HepG2 (cell line): ENCODE measurements around the gene PSMD2. TPM values are rescaled to one million over a fixed set of nuclear protein-coding genes. Genes with fewer than 3 reads are reported as not detected.

Experiments
- AGO2 ChIP-seq: fragments of 200-400 bp; formaldehyde crosslinking; optimal IDR thresholded peaks from 2 replicates; pipeline ENCODE3; 2017; ENCODE audit warnings: mild to moderate bottlenecking, low read depth, low read length, moderate library complexity
- KDM2A ChIP-seq: sonication (generic); formaldehyde crosslinking; IDR thresholded peaks from 2 replicates; pipeline ENCODE4 v1.4.0; 2020; ENCODE audit warnings: low read depth, missing genetic modification reagents, borderline replicate concordance
- MAZ ChIP-seq, 2 experiments: sonication (generic) in 1 of 2; formaldehyde crosslinking in 1 of 2; IDR thresholded peaks; 2 replicates each; pipeline versions ENCODE4 v1.5.0 to v1.6.1; 2012 to 2020; ENCODE audit warnings: low read depth in 2 of 2, mild to moderate bottlenecking in 2 of 2, borderline replicate concordance in 1 of 2, improper control_type of control experiment in 1 of 2, low read length in 1 of 2, missing genetic modification reagents in 1 of 2, moderate library complexity in 1 of 2
- MIER2 ChIP-seq: IDR thresholded peaks from 2 replicates; pipeline ENCODE4 v1.6.1; 2016; ENCODE audit warnings: missing biosample characterization, missing genetic modification reagents
- SAP130 ChIP-seq: IDR thresholded peaks from 2 replicates; pipeline ENCODE4 v1.6.1; 2016; ENCODE audit warnings: low read depth
- SIN3A ChIP-seq: IDR thresholded peaks from 2 replicates; pipeline ENCODE4 v1.6.1; 2011; ENCODE audit warnings: low read depth, mild to moderate bottlenecking, control low read depth, low read length, borderline replicate concordance
- YY1 ChIP-seq: IDR thresholded peaks from 2 replicates; pipeline ENCODE4 v1.6.1; 2011; ENCODE audit warnings: low read length, low read depth, moderate library complexity, mild to moderate bottlenecking; ENCODE audit not compliant: insufficient read depth, insufficient replicate concordance
- ZBTB8A ChIP-seq: sonication (generic); formaldehyde crosslinking; IDR thresholded peaks from 2 replicates; pipeline ENCODE4 v1.4.0; 2020; ENCODE audit warnings: mild to moderate bottlenecking, low read depth, missing genetic modification reagents, borderline replicate concordance
- ZNF30 ChIP-seq: sonication (generic); formaldehyde crosslinking; IDR thresholded peaks from 2 replicates; pipeline ENCODE4 v1.5.0; 2020; ENCODE audit warnings: mild to moderate bottlenecking, missing genetic modification reagents
- ZNF788 ChIP-seq: sonication (generic); formaldehyde crosslinking; IDR thresholded peaks from 2 replicates; pipeline ENCODE4 v1.5.0; 2020; ENCODE audit warnings: mild to moderate bottlenecking, missing genetic modification reagents, borderline replicate concordance
- polyA plus RNA-seq, 8 experiments: library from polyadenylated mRNA; depleted of rRNA in 3 of 8; stranded (reverse) in 7 of 8; unstranded in 1 of 8; fragments of >200 nt; fragmentation: Illumina TruSeq in 4 of 8; extraction: Trizol in 4 of 8; gene quantifications; 2 replicates each; pipeline versions ENCODE4 v1.2.1 to v1.2.3, GENCODE V29; 2011 to 2016; ENCODE audit warnings: low read depth in 4 of 8, missing spikeins in 1 of 8, mixed read lengths in 1 of 8; ENCODE audit not compliant: insufficient read depth in 1 of 8
- total RNA-seq, 5 experiments: library from RNA; depleted of rRNA; stranded (reverse); fragments of >200 nt; fragmentation: Illumina TruSeq; extraction: Trizol; gene quantifications; 2 replicates each; pipeline ENCODE4 v1.2.3, GENCODE V29; 2016; ENCODE audit warnings: low read depth in 1 of 5
- TF ChIP-seq, protein P1 (sequence below): sonication (generic); formaldehyde crosslinking; IDR thresholded peaks from 2 replicates; pipeline ENCODE4 v1.5.0; 2020; ENCODE audit warnings: mild to moderate bottlenecking, missing genetic modification reagents
- TF ChIP-seq, protein P2 (sequence below): sonication (generic); formaldehyde crosslinking; IDR thresholded peaks from one replicate; pipeline ENCODE4 v1.5.1; 2020; ENCODE audit warnings: mild to moderate bottlenecking, missing genetic modification reagents; ENCODE audit errors: not compliant biosample characterization
- TF ChIP-seq, protein P3 (sequence below): sonication (generic); formaldehyde crosslinking; IDR thresholded peaks from 2 replicates; pipeline ENCODE4 v1.9.0; 2021; ENCODE audit warnings: missing genetic modification reagents, borderline replicate concordance

PSMD2 gene
- total and polyA plus RNA-seq, 2 of the 13 experiments (the other 11 are each of a cell fraction or from before 2014, with no cell fraction given): 125 to 200 TPM

DNA sequence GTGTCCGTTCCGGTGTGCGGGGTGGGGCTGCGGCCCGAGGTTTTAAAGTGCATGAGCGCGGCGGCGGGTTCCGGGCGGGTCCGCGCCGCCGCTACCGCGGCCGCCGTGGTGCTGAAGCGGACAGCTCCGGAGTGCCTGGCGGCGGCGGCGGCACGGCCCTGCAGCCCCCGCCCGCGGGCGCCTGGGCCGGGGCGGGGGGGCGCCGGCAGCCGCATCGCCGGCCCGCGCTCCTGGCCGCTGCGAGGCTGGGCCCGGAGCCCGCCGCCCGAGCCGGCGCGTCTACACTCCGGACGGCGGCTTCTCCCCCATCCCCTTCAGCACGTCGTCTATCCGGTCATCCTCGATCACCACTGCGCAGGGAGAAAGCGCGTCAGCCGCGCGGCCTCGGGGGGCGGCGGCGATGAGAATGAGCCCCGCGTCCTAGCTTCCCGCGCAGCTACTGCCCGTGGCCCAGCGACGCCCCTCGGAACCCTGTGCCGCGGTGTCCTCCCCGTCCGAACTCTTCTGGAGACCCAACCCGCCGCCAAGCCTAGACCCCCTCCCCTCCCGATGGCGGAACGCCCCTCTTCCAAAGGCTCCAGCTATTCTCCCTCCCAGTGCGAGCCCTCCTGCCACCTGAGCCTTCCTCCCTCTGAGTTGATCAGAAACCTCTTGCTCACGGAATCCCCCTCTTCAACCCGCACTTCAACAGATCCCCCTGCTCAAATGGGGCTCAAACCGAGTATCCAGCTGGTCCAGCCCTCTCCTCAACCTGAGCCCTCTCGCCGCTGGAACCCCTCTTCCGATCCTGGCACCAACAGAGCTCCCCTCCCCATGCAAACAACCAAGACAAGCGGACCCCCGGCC, 38.9 kb upstream of the PSMD2 start (continued):
- TF ChIP-seq, protein P1, sequence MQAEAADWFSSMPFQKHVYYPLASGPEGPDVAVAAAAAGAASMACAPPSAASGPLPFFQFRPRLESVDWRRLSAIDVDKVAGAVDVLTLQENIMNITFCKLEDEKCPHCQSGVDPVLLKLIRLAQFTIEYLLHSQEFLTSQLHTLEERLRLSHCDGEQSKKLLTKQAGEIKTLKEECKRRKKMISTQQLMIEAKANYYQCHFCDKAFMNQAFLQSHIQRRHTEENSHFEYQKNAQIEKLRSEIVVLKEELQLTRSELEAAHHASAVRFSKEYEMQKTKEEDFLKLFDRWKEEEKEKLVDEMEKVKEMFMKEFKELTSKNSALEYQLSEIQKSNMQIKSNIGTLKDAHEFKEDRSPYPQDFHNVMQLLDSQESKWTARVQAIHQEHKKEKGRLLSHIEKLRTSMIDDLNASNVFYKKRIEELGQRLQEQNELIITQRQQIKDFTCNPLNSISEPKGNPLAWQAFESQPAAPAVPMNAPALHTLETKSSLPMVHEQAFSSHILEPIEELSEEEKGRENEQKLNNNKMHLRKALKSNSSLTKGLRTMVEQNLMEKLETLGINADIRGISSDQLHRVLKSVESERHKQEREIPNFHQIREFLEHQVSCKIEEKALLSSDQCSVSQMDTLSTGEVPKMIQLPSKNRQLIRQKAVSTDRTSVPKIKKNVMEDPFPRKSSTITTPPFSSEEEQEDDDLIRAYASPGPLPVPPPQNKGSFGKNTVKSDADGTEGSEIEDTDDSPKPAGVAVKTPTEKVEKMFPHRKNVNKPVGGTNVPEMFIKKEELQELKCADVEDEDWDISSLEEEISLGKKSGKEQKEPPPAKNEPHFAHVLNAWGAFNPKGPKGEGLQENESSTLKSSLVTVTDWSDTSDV (CRISPR knock-in tag): 0 out of 2 replicates have a peak, but pooled peaks have one; percentile 48
- TF ChIP-seq ZNF788 (CRISPR knock-in tag) (no peak), MAZ (IDR thresholded peaks at IDR 0.05; ENCODE audit: borderline replicate concordance, low read depth, low read length) (no peak), MAZ (CRISPR knock-in tag; IDR thresholded peaks at IDR 0.05; ENCODE audit: low read depth) (0 out of 2 replicates have a peak, but pooled peaks have one; percentile 12), KDM2A (CRISPR knock-in tag) (peak; percentile 74; the same call in 1 of the 2 replicates), SIN3A (peak; percentile 25; the same call in 1 of the 2 replicates), ZBTB8A (no peak), YY1 (peak; percentile 20), MIER2 (CRISPR knock-in tag) (peak; percentile 69), SAP130 (0 out of 2 replicates have a peak, but pooled peaks have one; percentile 38), ZNF30 (no peak), AGO2 (peak; percentile 42)
- TF ChIP-seq, protein P2, sequence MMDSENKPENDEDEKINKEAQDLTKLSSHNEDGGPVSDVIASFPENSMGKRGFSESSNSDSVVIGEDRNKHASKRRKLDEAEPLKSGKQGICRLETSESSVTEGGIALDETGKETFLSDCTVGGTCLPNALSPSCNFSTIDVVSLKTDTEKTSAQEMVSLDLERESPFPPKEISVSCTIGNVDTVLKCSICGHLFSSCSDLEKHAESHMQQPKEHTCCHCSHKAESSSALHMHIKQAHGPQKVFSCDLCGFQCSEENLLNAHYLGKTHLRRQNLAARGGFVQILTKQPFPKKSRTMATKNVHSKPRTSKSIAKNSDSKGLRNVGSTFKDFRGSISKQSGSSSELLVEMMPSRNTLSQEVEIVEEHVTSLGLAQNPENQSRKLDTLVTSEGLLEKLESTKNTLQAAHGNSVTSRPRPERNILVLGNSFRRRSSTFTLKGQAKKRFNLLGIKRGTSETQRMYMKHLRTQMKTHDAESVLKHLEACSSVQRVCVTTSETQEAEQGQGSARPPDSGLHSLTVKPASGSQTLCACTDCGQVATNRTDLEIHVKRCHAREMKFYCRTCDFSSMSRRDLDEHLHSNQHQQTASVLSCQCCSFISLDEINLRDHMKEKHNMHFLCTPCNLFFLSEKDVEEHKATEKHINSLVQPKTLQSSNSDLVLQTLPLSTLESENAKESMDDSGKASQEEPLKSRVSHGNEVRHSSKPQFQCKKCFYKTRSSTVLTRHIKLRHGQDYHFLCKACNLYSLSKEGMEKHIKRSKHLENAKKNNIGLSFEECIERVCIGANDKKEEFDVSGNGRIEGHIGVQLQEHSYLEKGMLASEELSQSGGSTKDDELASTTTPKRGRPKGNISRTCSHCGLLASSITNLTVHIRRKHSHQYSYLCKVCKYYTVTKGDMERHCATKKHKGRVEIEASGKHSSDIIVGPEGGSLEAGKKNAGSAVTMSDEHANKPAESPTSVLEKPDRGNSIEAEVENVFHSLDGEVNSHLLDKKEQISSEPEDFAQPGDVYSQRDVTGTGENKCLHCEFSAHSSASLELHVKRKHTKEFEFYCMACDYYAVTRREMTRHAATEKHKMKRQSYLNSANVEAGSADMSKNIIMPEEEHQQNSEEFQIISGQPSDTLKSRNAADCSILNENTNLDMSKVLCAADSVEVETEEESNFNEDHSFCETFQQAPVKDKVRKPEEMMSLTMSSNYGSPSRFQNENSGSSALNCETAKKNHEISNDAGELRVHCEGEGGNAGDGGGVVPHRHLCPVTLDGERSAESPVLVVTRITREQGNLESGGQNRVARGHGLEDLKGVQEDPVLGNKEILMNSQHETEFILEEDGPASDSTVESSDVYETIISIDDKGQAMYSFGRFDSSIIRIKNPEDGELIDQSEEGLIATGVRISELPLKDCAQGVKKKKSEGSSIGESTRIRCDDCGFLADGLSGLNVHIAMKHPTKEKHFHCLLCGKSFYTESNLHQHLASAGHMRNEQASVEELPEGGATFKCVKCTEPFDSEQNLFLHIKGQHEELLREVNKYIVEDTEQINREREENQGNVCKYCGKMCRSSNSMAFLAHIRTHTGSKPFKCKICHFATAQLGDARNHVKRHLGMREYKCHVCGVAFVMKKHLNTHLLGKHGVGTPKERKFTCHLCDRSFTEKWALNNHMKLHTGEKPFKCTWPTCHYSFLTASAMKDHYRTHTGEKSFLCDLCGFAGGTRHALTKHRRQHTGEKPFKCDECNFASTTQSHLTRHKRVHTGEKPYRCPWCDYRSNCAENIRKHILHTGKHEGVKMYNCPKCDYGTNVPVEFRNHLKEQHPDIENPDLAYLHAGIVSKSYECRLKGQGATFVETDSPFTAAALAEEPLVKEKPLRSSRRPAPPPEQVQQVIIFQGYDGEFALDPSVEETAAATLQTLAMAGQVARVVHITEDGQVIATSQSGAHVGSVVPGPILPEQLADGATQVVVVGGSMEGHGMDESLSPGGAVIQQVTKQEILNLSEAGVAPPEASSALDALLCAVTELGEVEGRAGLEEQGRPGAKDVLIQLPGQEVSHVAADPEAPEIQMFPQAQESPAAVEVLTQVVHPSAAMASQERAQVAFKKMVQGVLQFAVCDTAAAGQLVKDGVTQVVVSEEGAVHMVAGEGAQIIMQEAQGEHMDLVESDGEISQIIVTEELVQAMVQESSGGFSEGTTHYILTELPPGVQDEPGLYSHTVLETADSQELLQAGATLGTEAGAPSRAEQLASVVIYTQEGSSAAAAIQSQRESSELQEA (CRISPR knock-in tag): no peak
- TF ChIP-seq, protein P3, sequence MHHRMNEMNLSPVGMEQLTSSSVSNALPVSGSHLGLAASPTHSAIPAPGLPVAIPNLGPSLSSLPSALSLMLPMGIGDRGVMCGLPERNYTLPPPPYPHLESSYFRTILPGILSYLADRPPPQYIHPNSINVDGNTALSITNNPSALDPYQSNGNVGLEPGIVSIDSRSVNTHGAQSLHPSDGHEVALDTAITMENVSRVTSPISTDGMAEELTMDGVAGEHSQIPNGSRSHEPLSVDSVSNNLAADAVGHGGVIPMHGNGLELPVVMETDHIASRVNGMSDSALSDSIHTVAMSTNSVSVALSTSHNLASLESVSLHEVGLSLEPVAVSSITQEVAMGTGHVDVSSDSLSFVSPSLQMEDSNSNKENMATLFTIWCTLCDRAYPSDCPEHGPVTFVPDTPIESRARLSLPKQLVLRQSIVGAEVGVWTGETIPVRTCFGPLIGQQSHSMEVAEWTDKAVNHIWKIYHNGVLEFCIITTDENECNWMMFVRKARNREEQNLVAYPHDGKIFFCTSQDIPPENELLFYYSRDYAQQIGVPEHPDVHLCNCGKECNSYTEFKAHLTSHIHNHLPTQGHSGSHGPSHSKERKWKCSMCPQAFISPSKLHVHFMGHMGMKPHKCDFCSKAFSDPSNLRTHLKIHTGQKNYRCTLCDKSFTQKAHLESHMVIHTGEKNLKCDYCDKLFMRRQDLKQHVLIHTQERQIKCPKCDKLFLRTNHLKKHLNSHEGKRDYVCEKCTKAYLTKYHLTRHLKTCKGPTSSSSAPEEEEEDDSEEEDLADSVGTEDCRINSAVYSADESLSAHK (CRISPR knock-in tag): no peak
